Activated CD4-positive, alpha-beta memory T cell treated with anti-CD3 and anti-CD28 coated beads for 36 hours (primary cell): ENCODE results near the gene THAP5. TPM values are rescaled to one million over a fixed set of nuclear protein-coding genes. Genes with fewer than 3 reads are reported as not detected.

ENCODE experiments used
- CTCF ChIA-PET: fragments of 350-600 bp; sonication (Branson Sonifier 250); formaldehyde crosslinking; loops from one replicate; lab custom pipeline; 2021; ENCODE audit warnings: antibody characterized with exemption, inconsistent platforms; lab: Charles Lee
- POLR2A ChIA-PET: fragments of 350-600 bp; sonication (Branson Sonifier 250); formaldehyde crosslinking; loops from one replicate; lab custom pipeline; 2021; ENCODE audit warnings: antibody characterized with exemption; lab: Charles Lee
- DNase-seq: peaks from one replicate; pipeline ENCODE4 v3.0.0-alpha.2; 2020
- H3K27ac Mint-ChIP-seq: one replicate; pipeline ENCODE4 v1.8.0; 2021; ENCODE audit warnings: mixed read lengths
- H3K27me3 Mint-ChIP-seq: one replicate; pipeline ENCODE4 v1.8.0; 2021; ENCODE audit warnings: mixed read lengths
- H3K36me3 Mint-ChIP-seq: one replicate; pipeline ENCODE4 v1.8.0; 2021; ENCODE audit warnings: mixed read lengths
- H3K4me1 Mint-ChIP-seq: one replicate; pipeline ENCODE4 v1.8.0; 2021; ENCODE audit warnings: low read depth, mixed read lengths
- H3K4me3 Mint-ChIP-seq: one replicate; pipeline ENCODE4 v1.8.0; 2021; ENCODE audit warnings: mild to moderate bottlenecking, mixed read lengths
- H3K9me3 Mint-ChIP-seq: one replicate; pipeline ENCODE4 v1.8.0; 2021; ENCODE audit warnings: mixed read lengths
- intact Hi-C: fragments of 100-400 bp; cut with micrococcal nuclease; formaldehyde crosslinking; loops from one replicate; pipeline ENCODE4 v1.15.1; 2023
- total RNA-seq, 2 experiments: library from RNA; stranded (reverse); gene quantifications; one replicate each; pipeline ENCODE4 v1.2.3, GENCODE V29; 2021

THAP5 gene
- total RNA-seq, 2 experiments from 2014 or later: 26.5 to 30.4 TPM

- Mint-ChIP-seq H3K4me1 (peaks cover 31% of the 10 kb centered on the region), H3K27ac (peak within 1 kb of the TSS; percentile 93), H3K4me3 (peak within 1 kb of the TSS; percentile 86), H3K9me3 (no peaks in the 10 kb centered on the region), H3K36me3 (peaks cover 4% of the 10 kb centered on the region), H3K27me3 (no peaks in the 10 kb centered on the region)
- ChIA-PET CTCF (interaction anchor here (0.6 to 1.5 kb wide), 5 partner anchors 29 to 66 kb away, joined by 3 to 6 read pairs (median 5); no protein-coding TSS in a partner anchor), POLR2A (interaction anchor here (1.0 to 3.5 kb wide), 4 partner anchors 9 to 70 kb away, joined by 3 to 61 read pairs (median 5); partner anchors contain the start of genes DNAJB9 and THAP5)
- DNase-seq: peak; percentile 100
- intact Hi-C loops: loop anchor here (1.0 kb wide), 1 partner anchor 43 kb away; the partner anchor contains the start of genes DNAJB9 and THAP5
Observed at GRCh38 chr7:108525985-108526767, 43.3 kb downstream of the THAP5 start, which contains the start of gene PNPLA8. PNPLA8 (minus strand) TSS chr7:108526135; CDS start chr7:108515491, 10,644 bp downstream.

DNA sequence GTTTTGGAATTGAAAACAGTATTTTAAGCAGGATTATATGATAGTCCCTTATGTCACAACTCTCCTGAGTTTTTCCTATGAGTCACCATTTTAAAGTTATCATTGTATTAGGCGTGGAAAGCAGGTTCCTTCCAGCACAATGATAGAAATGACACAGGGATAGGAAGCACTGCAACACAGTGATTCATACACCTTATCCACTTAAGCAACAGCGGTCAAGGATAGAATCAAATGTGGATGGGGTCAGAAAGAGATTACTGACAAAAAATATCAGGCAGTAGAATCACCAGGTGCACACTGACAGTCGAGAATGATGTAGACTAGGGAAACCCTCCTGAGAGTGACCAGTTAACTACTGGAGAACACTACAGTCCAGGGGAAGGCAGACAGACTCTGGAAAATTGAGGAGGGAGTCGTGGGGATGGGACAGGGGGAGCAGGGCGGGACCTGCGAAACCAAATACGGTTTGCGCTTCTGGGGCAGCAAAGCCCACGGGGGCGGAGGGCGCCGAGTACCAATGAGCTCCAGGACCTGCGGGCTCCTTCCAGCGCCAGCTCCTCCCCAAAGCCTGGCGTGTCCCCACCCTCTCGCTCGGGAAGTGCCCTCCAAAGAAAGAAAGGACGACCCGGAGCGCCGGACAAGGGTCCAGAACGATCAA is 44.0 kb downstream of the THAP5 start:
- Mint-ChIP-seq H3K27ac (peak overlapping the region; percentile 93), H3K27me3 (no peaks in the 10 kb centered on the region), H3K36me3 (peaks cover 4% of the 10 kb centered on the region), H3K4me1 (peaks cover 34% of the 10 kb centered on the region), H3K9me3 (no peaks in the 10 kb centered on the region), H3K4me3 (peak overlapping the region; percentile 86)
- no peak for DNase-seq
- POLR2A ChIA-PET: interaction anchor here (1.0 to 3.5 kb wide), 4 partner anchors 8 to 70 kb away, joined by 3 to 61 read pairs (median 5); partner anchors contain the start of genes DNAJB9 and THAP5
- intact Hi-C loops: no loop called here
- CTCF ChIA-PET: interaction anchor here (0.6 to 1.5 kb wide), 5 partner anchors 28 to 66 kb away, joined by 3 to 6 read pairs (median 5); no protein-coding TSS in a partner anchor

- Mint-ChIP-seq H3K4me1 (peaks cover 42% of the 10 kb centered on the region), H3K27ac (no peak overlapping the region), H3K36me3 (peaks cover 27% of the 10 kb centered on the region), H3K9me3 (peaks cover 3% of the 10 kb centered on the region), H3K4me3 (no peak overlapping the region), H3K27me3 (no peaks in the 10 kb centered on the region)
- CTCF ChIA-PET: no interaction called here
- DNase-seq: no peak
- intact Hi-C loops: no loop called here
- POLR2A ChIA-PET: no interaction called here
Observed at GRCh38 chr7:108522780-108523179, 46.7 kb downstream of the THAP5 start.

DNA sequence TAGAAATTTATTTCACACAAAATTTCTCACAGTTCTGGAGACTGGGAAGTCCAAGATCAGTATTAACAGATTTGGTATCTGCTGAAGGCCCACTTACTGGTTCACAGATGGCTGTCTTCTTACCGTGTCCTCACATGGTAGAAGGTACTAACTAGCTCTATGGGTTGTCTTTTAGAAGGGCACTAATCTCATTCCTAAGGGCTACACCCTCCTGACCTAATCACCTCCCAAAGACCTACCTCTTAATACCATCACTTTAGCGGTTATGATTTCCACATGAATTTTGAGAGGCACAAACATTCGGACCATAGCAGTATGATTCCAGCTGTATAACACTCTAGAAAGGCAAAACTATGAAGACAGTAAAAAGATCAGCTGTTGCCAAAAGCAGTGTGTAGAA is 51.6 kb downstream of the THAP5 start:
- H3K27ac Mint-ChIP-seq: no peak overlapping the region
- H3K4me3 Mint-ChIP-seq: no peak overlapping the region
- no peak for DNase-seq
- H3K27me3 Mint-ChIP-seq: no peaks in the 10 kb centered on the region
- CTCF ChIA-PET: interaction anchor here (3.5 kb wide), 1 partner anchor 21 kb away, joined by 16 read pairs; no protein-coding TSS in a partner anchor
- peaks cover 3% of the 10 kb centered on the region for H3K9me3 Mint-ChIP-seq
- POLR2A ChIA-PET: interaction anchor here (1.4 kb wide), 1 partner anchor 8 kb away, joined by 7 read pairs; the partner anchor contains the start of gene PNPLA8
- H3K36me3 Mint-ChIP-seq: peaks cover 41% of the 10 kb centered on the region
- intact Hi-C loops: no loop called here
- H3K4me1 Mint-ChIP-seq: peaks cover 33% of the 10 kb centered on the region

- Mint-ChIP-seq H3K9me3 (peaks cover 3% of the 10 kb centered on the region), H3K4me1 (peaks cover 20% of the 10 kb centered on the region), H3K36me3 (peaks cover 48% of the 10 kb centered on the region), H3K27me3 (no peaks in the 10 kb centered on the region), H3K27ac (no peak overlapping the region), H3K4me3 (no peak overlapping the region)
- no peak for DNase-seq
- intact Hi-C loops: no loop called here
- POLR2A ChIA-PET: interaction anchor here (1.4 kb wide), 1 partner anchor 9 kb away, joined by 4 read pairs; no protein-coding TSS in a partner anchor
- CTCF ChIA-PET: interaction anchor here (3.5 kb wide), 1 partner anchor 19 kb away, joined by 16 read pairs; no protein-coding TSS in a partner anchor
Observed at GRCh38 chr7:108515630-108516029, 53.9 kb downstream of the THAP5 start.

DNA sequence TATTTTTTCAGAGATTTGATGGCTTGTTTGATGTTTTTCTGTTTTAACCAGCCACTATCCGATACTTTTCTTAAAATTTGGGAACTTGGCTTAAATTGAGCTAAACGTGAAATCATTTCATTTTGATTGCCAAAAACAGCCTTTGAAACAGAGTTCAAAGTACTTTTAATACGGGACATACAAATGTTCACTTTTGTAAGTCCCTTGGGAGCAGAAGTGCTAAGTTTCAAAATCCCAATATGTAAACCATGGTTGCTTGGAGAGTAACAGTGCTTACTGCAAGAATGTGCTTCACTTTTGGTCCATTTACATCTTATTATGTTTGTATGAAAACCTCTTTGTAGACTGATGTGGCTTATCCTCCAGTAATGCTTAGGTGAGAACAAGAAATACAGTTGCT is 54.5 kb downstream of the THAP5 start:
- H3K4me1 Mint-ChIP-seq: peaks cover 16% of the 10 kb centered on the region
- H3K27ac Mint-ChIP-seq: no peak overlapping the region
- intact Hi-C loops: no loop called here
- H3K9me3 Mint-ChIP-seq: peaks cover 4% of the 10 kb centered on the region
- peaks cover 50% of the 10 kb centered on the region for H3K36me3 Mint-ChIP-seq
- POLR2A ChIA-PET: interaction anchor here (1.4 kb wide), 1 partner anchor 9 kb away, joined by 4 read pairs; no protein-coding TSS in a partner anchor
- CTCF ChIA-PET: interaction anchor here (3.5 kb wide), 1 partner anchor 18 kb away, joined by 16 read pairs; no protein-coding TSS in a partner anchor
- no peak for DNase-seq
- H3K27me3 Mint-ChIP-seq: no peaks in the 10 kb centered on the region
- no peak overlapping the region for H3K4me3 Mint-ChIP-seq

Other genes starting within 250 kb of the THAP5 start
- gene NRCAM, start 113.3 kb downstream of the THAP5 start, total RNA-seq: under 1 TPM in 1 of 2 experiments, not detected in 1; 0.14 TPM
- gene PNPLA8, start 43.6 kb downstream of the THAP5 start, total RNA-seq: 10 to 100 TPM; 21.7 to 22.1 TPM
- 10 to 100 TPM; 10.8 to 12.6 TPM for gene DNAJB9, start 168 bp upstream of the THAP5 start, total RNA-seq